DND-41 (cell line): ENCODE data around the gene PROCR.

Experiments used
- EZH2 ChIP-seq: IDR thresholded peaks from 3 replicates; pipeline ENCODE4 v1.6.1; 2012; ENCODE audit warnings: borderline replicate concordance, low read depth, mild to moderate bottlenecking, moderate library complexity, low read length, inconsistent platforms; ENCODE audit not compliant: severe bottlenecking
- TF ChIP-seq, protein P1 (sequence below): IDR thresholded peaks from 2 replicates; pipeline ENCODE4 v1.5.1; 2012; ENCODE audit warnings: borderline replicate concordance, low read length, moderate library complexity, mild to moderate bottlenecking; ENCODE audit not compliant: poor library complexity, severe bottlenecking; ENCODE audit errors: extremely low read depth

DNA sequence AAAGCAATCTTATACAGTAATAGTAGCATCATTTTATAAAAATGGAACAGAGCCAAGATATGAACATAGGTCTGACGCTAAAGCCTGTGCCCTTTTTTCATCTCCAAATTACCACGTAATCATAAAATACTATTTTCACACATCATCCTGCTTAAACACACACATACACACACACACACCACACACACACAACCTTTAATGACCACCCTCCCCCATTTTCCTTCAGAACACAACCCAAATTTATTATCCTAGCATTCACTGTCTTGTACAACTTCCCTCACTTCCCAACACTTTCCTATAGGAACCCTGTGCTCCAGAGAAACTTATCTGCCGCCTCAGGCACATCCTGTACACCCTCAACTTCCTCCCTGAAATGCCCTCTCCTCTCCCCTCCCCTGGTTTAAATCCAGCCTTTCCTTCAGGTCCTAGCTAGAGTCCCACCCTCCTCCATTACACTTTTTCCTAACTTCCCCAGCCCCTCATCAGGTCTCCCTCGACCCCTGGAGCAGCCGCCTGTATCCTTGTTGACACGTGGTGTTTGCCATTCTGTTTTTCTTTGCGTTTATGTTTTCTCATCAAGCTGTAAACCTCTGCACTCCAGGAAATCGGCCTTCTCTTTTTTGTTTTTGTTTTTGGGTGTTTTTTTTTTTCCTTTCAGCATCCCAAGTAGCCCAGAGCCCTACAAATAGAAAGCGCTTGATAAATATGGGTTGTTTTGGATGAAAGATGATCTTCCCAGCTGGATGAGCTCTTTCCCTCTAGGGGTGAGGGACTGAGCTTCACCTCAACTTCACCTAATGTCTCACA, 53.6 kb downstream of the PROCR start:
- TF ChIP-seq, protein P1, sequence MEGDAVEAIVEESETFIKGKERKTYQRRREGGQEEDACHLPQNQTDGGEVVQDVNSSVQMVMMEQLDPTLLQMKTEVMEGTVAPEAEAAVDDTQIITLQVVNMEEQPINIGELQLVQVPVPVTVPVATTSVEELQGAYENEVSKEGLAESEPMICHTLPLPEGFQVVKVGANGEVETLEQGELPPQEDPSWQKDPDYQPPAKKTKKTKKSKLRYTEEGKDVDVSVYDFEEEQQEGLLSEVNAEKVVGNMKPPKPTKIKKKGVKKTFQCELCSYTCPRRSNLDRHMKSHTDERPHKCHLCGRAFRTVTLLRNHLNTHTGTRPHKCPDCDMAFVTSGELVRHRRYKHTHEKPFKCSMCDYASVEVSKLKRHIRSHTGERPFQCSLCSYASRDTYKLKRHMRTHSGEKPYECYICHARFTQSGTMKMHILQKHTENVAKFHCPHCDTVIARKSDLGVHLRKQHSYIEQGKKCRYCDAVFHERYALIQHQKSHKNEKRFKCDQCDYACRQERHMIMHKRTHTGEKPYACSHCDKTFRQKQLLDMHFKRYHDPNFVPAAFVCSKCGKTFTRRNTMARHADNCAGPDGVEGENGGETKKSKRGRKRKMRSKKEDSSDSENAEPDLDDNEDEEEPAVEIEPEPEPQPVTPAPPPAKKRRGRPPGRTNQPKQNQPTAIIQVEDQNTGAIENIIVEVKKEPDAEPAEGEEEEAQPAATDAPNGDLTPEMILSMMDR: no peak
- TF ChIP-seq EZH2: no peak
